AG09309 (cell line): ENCODE results near the gene POC1A.
"Not testable (repeated sequence)": the region's sequence is repeated elsewhere in the genome, so short reads cannot be mapped to it uniquely, and the experiment has no call there.

Source experiments
- DNase-seq: peaks from one replicate; pipeline ENCODE4 v3.0.0-alpha.2; 2010; ENCODE audit warnings: low read depth
- H3K4me3 ChIP-seq: 2 replicates; pipeline ENCODE4 v1.5.1; 2011; ENCODE audit warnings: mild to moderate bottlenecking, low read depth, low read length, moderate library complexity; ENCODE audit not compliant: control insufficient read depth
- CTCF ChIP-seq: IDR thresholded peaks from 2 replicates; pipeline ENCODE4 v1.5.1; 2011; ENCODE audit warnings: mild to moderate bottlenecking, low read depth, low read length, inconsistent platforms; ENCODE audit not compliant: insufficient read depth, control insufficient read depth; ENCODE audit errors: missing control alignments

Gene POC1A

GRCh38 chr3:52153389-52154096 is 680 bp downstream of the POC1A start:
- no peak for DNase-seq
- H3K4me3 ChIP-seq = peak overlapping the region; percentile 95
- TF ChIP-seq CTCF = no peak

GRCh38 chr3:52151991-52152390 is 2.2 kb downstream of the POC1A start:
- DNase-seq, H3K4me3 ChIP-seq: not testable (repeated sequence)

GRCh38 chr3:52150860-52151259 is 3.4 kb downstream of the POC1A start:
- no peak for TF ChIP-seq CTCF
- no peak overlapping the region for H3K4me3 ChIP-seq
- no peak for DNase-seq

- no peak for TF ChIP-seq CTCF
- no peak for DNase-seq
- no peak overlapping the region for H3K4me3 ChIP-seq
Observed at GRCh38 chr3:52150357-52150756, 3.9 kb downstream of the POC1A start.

GRCh38 chr3:52149726-52150125 is 4.5 kb downstream of the POC1A start:
- DNase-seq = no peak
- H3K4me3 ChIP-seq = no peak overlapping the region
- no peak for TF ChIP-seq CTCF

GRCh38 chr3:52149021-52149420 is 5.2 kb downstream of the POC1A start:
- no peak for DNase-seq
- TF ChIP-seq CTCF = no peak
- H3K4me3 ChIP-seq = no peak overlapping the region

- no peak for TF ChIP-seq CTCF
- no peak overlapping the region for H3K4me3 ChIP-seq
Observed at GRCh38 chr3:52147804-52148203, 6.4 kb downstream of the POC1A start.

More at GRCh38 chr3:52147804-52148203, 6.4 kb downstream of the POC1A start:
- DNase-seq = no peak
